Upper lobe of left lung (tissue), 4 donors: ENCODE measurements around the gene NRXN2.

Experiments
- CTCF ChIP-seq, 6 experiments: fragments of 450-650 bp in 4 of 6; fragments of 200-600 bp in 2 of 6; sonication (generic) in 2 of 6; IDR thresholded peaks; one replicate each; pipeline ENCODE4 v1.5.1; 2016 to 2019; ENCODE audit warnings: antibody characterized with exemption in 6 of 6
- POLR2A ChIP-seq, 4 donors: fragments of 450-650 bp; IDR thresholded peaks; one replicate each; pipeline ENCODE4 v1.5.1; 2016 to 2017; ENCODE audit warnings: antibody characterized with exemption in 4 of 4, mild to moderate bottlenecking in 2 of 4
- POLR2AphosphoS5 ChIP-seq, 2 donors: sonication (generic); formaldehyde crosslinking; IDR thresholded peaks; one replicate each; pipeline ENCODE4 v1.5.1; 2017; ENCODE audit warnings: antibody characterized with exemption in 2 of 2

DNA sequence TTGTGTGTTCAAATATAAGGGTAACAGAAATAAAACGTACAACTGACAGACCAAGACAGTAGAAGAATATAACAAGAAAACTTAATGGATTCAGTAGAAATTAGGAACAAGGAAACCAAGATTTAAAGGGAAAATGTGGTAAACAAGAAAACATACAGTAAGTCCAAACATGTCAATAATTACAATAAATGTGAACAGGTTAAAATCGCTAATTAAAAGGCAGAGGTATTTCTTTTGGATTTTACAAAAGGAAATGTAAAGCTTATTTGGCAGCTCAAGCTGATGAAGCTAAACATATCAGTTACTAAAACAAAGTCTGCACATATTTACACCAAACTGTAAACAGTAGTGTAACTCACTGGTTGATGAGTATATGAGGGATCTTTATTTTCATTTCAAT, 134.3 kb downstream of the NRXN2 start:
- TF ChIP-seq CTCF (IDR thresholded peaks at IDR 0.05) (no peak), POLR2AphosphoS5 (IDR thresholded peaks at IDR 0.05) (no peak), POLR2A (IDR thresholded peaks at IDR 0.05) (no peak)
